Loucy (cell line): ENCODE data around the gene MSANTD4.

Experiments used
- EZH2phosphoT487 ChIP-seq: fragments of 200-600 bp; IDR thresholded peaks from 2 replicates; pipeline ENCODE4 v1.6.1; 2018; ENCODE audit warnings: antibody characterized with exemption, mild to moderate bottlenecking, moderate library complexity, borderline replicate concordance
- TF ChIP-seq, protein P1 (sequence below): fragments of 200-600 bp; sonication (generic); conservative IDR thresholded peaks from 2 replicates; pipeline ENCODE4 v1.5.1; 2014; ENCODE audit warnings: mild to moderate bottlenecking, antibody characterized with exemption, low read length

GRCh38 chr11:106043540-106043939, 21.5 kb upstream of the MSANTD4 start:
- TF ChIP-seq, protein P1, sequence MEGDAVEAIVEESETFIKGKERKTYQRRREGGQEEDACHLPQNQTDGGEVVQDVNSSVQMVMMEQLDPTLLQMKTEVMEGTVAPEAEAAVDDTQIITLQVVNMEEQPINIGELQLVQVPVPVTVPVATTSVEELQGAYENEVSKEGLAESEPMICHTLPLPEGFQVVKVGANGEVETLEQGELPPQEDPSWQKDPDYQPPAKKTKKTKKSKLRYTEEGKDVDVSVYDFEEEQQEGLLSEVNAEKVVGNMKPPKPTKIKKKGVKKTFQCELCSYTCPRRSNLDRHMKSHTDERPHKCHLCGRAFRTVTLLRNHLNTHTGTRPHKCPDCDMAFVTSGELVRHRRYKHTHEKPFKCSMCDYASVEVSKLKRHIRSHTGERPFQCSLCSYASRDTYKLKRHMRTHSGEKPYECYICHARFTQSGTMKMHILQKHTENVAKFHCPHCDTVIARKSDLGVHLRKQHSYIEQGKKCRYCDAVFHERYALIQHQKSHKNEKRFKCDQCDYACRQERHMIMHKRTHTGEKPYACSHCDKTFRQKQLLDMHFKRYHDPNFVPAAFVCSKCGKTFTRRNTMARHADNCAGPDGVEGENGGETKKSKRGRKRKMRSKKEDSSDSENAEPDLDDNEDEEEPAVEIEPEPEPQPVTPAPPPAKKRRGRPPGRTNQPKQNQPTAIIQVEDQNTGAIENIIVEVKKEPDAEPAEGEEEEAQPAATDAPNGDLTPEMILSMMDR, result no peak
- TF ChIP-seq EZH2phosphoT487, result no peak
